Stimulated activated memory B cell treated with anti-CD40 and anti-IgM and Interleukin-4, amounts not matched to agents 10 μg/mL and 1 μg/mL and 100 μg/mL, for 72 hours (primary cell): ENCODE measurements around the gene AMY1B.
"Not testable (repeated sequence)": the region's sequence is repeated elsewhere in the genome, so short reads cannot be mapped to it uniquely, and the experiment has no call there.

Source experiments
- ATAC-seq: fragments of 150-1000 bp; cut with Tn5 transposase; 2 replicates; pipeline ENCODE4 v1.10.0; 2021
- H3K27ac Mint-ChIP-seq: one replicate; pipeline ENCODE4 v1.8.0; 2022; ENCODE audit warnings: mild to moderate bottlenecking, mixed read lengths
- H3K27me3 Mint-ChIP-seq: one replicate; pipeline ENCODE4 v1.8.0; 2022; ENCODE audit warnings: mixed read lengths
- H3K36me3 Mint-ChIP-seq: one replicate; pipeline ENCODE4 v1.8.0; 2022; ENCODE audit warnings: mixed read lengths
- H3K4me1 Mint-ChIP-seq: one replicate; pipeline ENCODE4 v1.8.0; 2022; ENCODE audit warnings: mixed read lengths
- H3K4me3 Mint-ChIP-seq: one replicate; pipeline ENCODE4 v1.8.0; 2022; ENCODE audit warnings: mild to moderate bottlenecking, moderate library complexity, mixed read lengths
- H3K9me3 Mint-ChIP-seq: one replicate; pipeline ENCODE4 v1.8.0; 2022; ENCODE audit warnings: mixed read lengths

Gene AMY1B

DNA sequence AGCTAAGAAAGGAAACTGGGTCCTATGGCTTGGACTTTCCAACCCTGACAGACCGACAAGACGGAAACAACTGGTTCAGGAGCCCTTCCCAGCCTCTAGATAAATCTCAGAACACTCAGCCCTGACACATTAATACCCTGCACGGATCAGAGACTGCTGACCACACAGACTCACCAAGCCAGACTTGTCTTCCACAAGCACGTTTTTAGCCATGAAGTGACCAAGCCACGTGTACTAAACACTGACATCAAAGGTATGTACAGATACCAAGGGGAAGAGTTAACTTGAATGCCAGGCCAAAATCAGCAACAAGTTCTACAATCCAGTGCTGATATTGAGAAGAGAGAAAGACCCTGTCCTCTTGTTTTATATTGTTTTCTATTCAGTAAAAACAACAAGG, at the start of gene AMY1B:
AMY1B (minus strand) TSS at position 101 of the 400 bp plus-strand sequence. CDS start 571 bp downstream, outside the sequence.
- H3K4me1 Mint-ChIP-seq, H3K36me3 Mint-ChIP-seq, H3K9me3 Mint-ChIP-seq, H3K27ac Mint-ChIP-seq, H3K27me3 Mint-ChIP-seq, H3K4me3 Mint-ChIP-seq, ATAC-seq: not testable (repeated sequence)

DNA sequence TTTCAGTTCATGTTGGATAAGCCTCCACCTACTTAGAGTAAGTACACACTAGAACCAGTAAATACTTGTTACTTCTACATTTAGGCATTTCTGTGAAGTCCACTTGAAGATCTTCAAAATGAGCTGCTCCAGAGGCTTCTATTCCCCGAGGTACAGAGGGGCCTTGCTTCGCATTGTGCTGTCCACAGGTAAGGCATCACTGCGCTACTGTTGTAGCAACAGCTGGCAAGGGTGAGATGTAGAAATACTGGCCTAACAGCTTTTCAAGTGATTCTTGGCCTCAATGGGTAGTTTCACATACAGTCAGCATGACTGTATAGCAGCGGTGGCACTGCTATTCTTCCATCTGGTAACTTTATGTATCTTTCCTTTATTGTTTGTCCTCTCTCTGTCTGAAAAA, 49.0 kb upstream of the AMY1B start:
- not testable (repeated sequence) for H3K27me3 Mint-ChIP-seq, ATAC-seq, H3K4me1 Mint-ChIP-seq, H3K9me3 Mint-ChIP-seq, H3K4me3 Mint-ChIP-seq, H3K36me3 Mint-ChIP-seq, H3K27ac Mint-ChIP-seq

DNA sequence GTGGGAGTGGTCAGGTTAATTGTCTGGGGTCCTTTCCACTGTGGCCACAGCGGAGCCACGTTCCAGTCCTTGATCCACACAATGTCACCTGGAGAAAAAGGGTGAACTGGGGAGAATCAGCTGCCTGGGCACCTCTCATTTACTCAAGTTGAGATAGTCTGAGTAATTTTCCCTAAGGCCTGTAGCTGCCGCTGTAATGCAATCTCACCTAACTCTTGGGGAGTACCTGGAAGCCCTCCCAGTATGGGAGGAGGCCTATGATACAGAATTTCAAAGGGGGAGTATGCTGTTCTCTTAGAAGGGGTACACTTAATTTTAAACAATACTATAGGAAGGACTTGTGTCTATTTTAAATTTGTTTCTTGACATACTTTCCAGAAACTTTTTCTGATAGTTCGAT, 48.4 kb upstream of the AMY1B start:
- H3K27me3 Mint-ChIP-seq, H3K4me1 Mint-ChIP-seq, H3K4me3 Mint-ChIP-seq, H3K36me3 Mint-ChIP-seq, H3K9me3 Mint-ChIP-seq, ATAC-seq, H3K27ac Mint-ChIP-seq: not testable (repeated sequence)

DNA sequence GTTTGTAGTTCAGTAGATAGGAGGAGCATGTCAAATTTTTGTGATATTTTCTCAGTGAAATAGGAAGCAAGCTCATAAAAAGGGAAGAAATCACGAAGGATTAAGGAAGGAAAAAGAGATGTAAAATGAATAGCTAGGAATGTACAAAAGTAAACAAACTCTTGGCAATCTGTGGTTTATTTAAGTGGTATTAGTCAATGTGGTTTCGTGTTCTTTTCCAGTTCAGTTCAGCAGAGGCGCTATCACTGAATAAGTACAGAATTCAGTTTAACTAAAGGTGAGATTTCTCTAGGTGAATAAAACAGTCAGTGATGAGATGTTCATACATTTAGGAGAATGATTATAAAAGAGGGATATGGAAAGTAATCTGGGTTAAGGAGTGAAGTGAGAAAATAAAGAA, 42.0 kb upstream of the AMY1B start:
- not testable (repeated sequence) for ATAC-seq, H3K4me3 Mint-ChIP-seq, H3K9me3 Mint-ChIP-seq, H3K27me3 Mint-ChIP-seq, H3K27ac Mint-ChIP-seq, H3K4me1 Mint-ChIP-seq, H3K36me3 Mint-ChIP-seq

DNA sequence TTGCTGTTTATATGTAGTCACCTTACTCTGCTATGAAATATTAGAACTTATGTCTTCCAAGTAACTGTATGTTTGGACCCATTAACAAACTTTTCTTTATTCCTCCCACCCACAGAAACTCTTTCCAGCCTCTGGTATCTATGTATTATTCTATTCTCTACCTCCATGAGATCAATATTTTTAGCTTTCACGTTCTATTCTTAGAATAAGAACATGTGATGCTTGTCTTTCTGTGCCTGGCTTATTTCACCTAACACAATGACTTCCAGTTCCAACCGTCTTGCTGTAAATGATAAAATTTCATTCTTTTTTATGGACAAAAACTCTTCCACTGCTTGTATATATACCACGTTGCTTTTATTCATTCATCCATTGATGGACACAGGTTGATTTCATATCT, 39.3 kb upstream of the AMY1B start:
- H3K9me3 Mint-ChIP-seq, ATAC-seq, H3K4me1 Mint-ChIP-seq, H3K4me3 Mint-ChIP-seq, H3K27ac Mint-ChIP-seq, H3K27me3 Mint-ChIP-seq, H3K36me3 Mint-ChIP-seq: not testable (repeated sequence)

DNA sequence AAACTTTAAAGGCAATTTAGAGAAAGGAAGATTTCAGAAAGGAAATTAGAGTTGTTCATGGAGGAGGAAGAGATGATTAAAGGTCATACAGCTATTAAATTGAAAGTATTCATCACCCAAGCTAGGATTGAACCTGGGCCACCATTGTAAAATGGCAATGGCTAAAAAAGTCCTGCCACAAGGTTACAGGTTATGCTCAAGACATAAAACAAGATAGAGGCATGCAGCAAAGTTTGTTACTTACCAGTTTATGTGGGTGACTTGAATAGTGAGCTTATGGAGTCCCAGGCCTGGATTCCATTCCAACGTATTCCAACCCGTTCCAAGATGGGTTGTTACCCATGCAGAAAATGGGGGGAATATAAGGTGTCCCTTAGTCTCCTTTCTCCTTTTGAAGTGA, 25.5 kb upstream of the AMY1B start:
- not testable (repeated sequence) for H3K4me3 Mint-ChIP-seq, ATAC-seq, H3K4me1 Mint-ChIP-seq, H3K27me3 Mint-ChIP-seq, H3K36me3 Mint-ChIP-seq, H3K27ac Mint-ChIP-seq, H3K9me3 Mint-ChIP-seq

DNA sequence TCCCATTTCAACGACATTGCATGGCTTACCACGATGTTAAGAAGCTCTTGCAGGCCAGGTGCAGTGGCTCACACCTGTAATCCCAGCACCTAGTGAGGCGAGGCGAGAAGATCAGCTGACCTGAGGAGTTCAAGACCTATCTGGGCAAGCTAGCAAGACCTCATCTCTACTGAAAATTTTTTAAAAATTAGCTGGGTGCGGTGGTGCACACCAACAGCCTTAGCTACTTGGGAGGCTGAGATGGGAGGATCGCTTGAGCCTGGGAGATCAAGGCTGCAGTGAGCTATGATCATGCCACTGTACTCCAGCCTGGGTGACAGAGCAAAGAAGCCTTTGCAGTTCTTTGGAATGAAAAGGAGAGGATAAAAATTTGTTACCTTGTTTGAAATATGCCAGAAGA, 21.4 kb upstream of the AMY1B start:
- not testable (repeated sequence) for H3K9me3 Mint-ChIP-seq, H3K36me3 Mint-ChIP-seq, ATAC-seq, H3K4me3 Mint-ChIP-seq, H3K27me3 Mint-ChIP-seq, H3K4me1 Mint-ChIP-seq, H3K27ac Mint-ChIP-seq

DNA sequence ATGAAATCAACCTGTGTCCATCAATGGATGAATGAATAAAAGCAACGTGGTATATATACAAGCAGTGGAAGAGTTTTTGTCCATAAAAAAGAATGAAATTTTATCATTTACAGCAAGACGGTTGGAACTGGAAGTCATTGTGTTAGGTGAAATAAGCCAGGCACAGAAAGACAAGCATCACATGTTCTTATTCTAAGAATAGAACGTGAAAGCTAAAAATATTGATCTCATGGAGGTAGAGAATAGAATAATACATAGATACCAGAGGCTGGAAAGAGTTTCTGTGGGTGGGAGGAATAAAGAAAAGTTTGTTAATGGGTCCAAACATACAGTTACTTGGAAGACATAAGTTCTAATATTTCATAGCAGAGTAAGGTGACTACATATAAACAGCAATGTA, 14.4 kb upstream of the AMY1B start:
- H3K27me3 Mint-ChIP-seq, H3K9me3 Mint-ChIP-seq, H3K4me1 Mint-ChIP-seq, ATAC-seq, H3K27ac Mint-ChIP-seq, H3K36me3 Mint-ChIP-seq, H3K4me3 Mint-ChIP-seq: not testable (repeated sequence)

DNA sequence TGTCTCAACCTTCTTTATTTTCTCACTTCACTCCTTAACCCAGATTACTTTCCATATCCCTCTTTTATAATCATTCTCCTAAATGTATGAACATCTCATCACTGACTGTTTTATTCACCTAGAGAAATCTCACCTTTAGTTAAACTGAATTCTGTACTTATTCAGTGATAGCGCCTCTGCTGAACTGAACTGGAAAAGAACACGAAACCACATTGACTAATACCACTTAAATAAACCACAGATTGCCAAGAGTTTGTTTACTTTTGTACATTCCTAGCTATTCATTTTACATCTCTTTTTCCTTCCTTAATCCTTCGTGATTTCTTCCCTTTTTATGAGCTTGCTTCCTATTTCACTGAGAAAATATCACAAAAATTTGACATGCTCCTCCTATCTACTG, 11.7 kb upstream of the AMY1B start:
- H3K27ac Mint-ChIP-seq, ATAC-seq, H3K36me3 Mint-ChIP-seq, H3K4me1 Mint-ChIP-seq, H3K9me3 Mint-ChIP-seq, H3K27me3 Mint-ChIP-seq, H3K4me3 Mint-ChIP-seq: not testable (repeated sequence)

DNA sequence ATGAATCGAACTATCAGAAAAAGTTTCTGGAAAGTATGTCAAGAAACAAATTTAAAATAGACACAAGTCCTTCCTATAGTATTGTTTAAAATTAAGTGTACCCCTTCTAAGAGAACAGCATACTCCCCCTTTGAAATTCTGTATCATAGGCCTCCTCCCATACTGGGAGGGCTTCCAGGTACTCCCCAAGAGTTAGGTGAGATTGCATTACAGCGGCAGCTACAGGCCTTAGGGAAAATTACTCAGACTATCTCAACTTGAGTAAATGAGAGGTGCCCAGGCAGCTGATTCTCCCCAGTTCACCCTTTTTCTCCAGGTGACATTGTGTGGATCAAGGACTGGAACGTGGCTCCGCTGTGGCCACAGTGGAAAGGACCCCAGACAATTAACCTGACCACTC, 5.2 kb upstream of the AMY1B start:
- not testable (repeated sequence) for H3K27me3 Mint-ChIP-seq, H3K4me3 Mint-ChIP-seq, H3K4me1 Mint-ChIP-seq, H3K36me3 Mint-ChIP-seq, H3K27ac Mint-ChIP-seq, H3K9me3 Mint-ChIP-seq, ATAC-seq

DNA sequence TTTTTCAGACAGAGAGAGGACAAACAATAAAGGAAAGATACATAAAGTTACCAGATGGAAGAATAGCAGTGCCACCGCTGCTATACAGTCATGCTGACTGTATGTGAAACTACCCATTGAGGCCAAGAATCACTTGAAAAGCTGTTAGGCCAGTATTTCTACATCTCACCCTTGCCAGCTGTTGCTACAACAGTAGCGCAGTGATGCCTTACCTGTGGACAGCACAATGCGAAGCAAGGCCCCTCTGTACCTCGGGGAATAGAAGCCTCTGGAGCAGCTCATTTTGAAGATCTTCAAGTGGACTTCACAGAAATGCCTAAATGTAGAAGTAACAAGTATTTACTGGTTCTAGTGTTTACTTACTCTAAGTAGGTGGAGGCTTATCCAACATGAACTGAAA, 4.7 kb upstream of the AMY1B start:
- H3K9me3 Mint-ChIP-seq, H3K36me3 Mint-ChIP-seq, H3K27ac Mint-ChIP-seq, H3K27me3 Mint-ChIP-seq, ATAC-seq, H3K4me1 Mint-ChIP-seq, H3K4me3 Mint-ChIP-seq: not testable (repeated sequence)

DNA sequence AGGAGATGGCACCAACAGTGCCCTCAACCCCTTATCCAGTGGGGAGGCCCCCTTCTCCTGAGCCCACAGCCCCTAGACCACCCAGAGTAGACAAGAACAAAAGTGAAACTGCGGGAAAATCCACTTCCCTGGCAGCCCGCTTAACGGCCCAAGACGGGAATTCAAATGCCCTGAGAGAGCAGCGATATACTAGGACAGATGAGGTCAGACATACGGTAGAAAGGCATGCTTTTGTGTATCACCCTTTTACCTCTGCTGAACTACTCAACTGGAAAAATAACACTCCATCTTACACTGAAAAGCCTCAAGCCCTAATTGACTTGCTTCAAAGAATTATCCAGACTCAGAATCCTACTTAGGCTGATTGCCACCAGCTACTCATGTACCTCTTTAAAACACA, 1.4 kb upstream of the AMY1B start:
- not testable (repeated sequence) for H3K4me3 Mint-ChIP-seq, H3K9me3 Mint-ChIP-seq, H3K27me3 Mint-ChIP-seq, H3K36me3 Mint-ChIP-seq, ATAC-seq, H3K27ac Mint-ChIP-seq, H3K4me1 Mint-ChIP-seq

DNA sequence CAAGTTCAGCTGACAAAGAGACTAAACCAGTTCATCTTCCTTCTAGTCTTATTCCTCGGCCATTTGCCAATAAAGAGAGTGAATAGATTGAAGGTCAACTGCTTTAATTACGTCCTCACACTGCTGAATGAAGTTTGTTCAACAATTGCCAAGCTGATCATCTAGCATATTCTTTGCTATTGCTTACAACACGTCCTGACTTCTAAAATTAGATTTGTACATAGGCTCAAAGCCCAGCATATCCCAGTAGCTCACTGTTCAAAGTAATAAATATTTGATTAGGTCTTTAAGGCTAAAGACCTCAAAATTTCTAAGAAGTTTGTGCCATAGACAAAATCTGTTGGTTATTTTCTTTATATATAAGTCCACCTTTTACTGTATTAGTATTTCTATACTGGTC, 19.7 kb downstream of the AMY1B start:
- H3K27ac Mint-ChIP-seq, H3K36me3 Mint-ChIP-seq, H3K27me3 Mint-ChIP-seq, H3K4me1 Mint-ChIP-seq, ATAC-seq, H3K9me3 Mint-ChIP-seq, H3K4me3 Mint-ChIP-seq: not testable (repeated sequence)

DNA sequence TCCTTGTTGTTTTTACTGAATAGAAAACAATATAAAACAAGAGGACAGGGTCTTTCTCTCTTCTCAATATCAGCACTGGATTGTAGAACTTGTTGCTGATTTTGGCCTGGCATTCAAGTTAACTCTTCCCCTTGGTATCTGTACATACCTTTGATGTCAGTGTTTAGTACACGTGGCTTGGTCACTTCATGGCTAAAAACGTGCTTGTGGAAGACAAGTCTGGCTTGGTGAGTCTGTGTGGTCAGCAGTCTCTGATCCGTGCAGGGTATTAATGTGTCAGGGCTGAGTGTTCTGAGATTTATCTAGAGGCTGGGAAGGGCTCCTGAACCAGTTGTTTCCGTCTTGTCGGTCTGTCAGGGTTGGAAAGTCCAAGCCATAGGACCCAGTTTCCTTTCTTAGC, 40.5 kb downstream of the AMY1B start, which contains the start of gene AMY1A:
AMY1A (plus strand) TSS at position 301 of the 400 bp plus-strand sequence. CDS start 571 bp downstream, outside the sequence.
- H3K4me1 Mint-ChIP-seq, H3K9me3 Mint-ChIP-seq, H3K36me3 Mint-ChIP-seq, H3K27me3 Mint-ChIP-seq, H3K4me3 Mint-ChIP-seq, H3K27ac Mint-ChIP-seq, ATAC-seq: not testable (repeated sequence)

DNA sequence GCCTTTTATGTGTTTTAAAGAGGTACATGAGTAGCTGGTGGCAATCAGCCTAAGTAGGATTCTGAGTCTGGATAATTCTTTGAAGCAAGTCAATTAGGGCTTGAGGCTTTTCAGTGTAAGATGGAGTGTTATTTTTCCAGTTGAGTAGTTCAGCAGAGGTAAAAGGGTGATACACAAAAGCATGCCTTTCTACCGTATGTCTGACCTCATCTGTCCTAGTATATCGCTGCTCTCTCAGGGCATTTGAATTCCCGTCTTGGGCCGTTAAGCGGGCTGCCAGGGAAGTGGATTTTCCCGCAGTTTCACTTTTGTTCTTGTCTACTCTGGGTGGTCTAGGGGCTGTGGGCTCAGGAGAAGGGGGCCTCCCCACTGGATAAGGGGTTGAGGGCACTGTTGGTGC, 41.9 kb downstream of the AMY1B start:
- not testable (repeated sequence) for ATAC-seq, H3K4me3 Mint-ChIP-seq, H3K27me3 Mint-ChIP-seq, H3K9me3 Mint-ChIP-seq, H3K4me1 Mint-ChIP-seq, H3K27ac Mint-ChIP-seq, H3K36me3 Mint-ChIP-seq

DNA sequence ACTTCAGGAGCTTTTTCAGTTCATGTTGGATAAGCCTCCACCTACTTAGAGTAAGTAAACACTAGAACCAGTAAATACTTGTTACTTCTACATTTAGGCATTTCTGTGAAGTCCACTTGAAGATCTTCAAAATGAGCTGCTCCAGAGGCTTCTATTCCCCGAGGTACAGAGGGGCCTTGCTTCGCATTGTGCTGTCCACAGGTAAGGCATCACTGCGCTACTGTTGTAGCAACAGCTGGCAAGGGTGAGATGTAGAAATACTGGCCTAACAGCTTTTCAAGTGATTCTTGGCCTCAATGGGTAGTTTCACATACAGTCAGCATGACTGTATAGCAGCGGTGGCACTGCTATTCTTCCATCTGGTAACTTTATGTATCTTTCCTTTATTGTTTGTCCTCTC, 45.1 kb downstream of the AMY1B start:
- not testable (repeated sequence) for H3K36me3 Mint-ChIP-seq, H3K27ac Mint-ChIP-seq, H3K9me3 Mint-ChIP-seq, H3K27me3 Mint-ChIP-seq, H3K4me1 Mint-ChIP-seq, ATAC-seq, H3K4me3 Mint-ChIP-seq

DNA sequence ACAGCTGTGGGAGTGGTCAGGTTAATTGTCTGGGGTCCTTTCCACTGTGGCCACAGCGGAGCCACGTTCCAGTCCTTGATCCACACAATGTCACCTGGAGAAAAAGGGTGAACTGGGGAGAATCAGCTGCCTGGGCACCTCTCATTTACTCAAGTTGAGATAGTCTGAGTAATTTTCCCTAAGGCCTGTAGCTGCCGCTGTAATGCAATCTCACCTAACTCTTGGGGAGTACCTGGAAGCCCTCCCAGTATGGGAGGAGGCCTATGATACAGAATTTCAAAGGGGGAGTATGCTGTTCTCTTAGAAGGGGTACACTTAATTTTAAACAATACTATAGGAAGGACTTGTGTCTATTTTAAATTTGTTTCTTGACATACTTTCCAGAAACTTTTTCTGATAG, 45.7 kb downstream of the AMY1B start:
- ATAC-seq, H3K36me3 Mint-ChIP-seq, H3K4me3 Mint-ChIP-seq, H3K27me3 Mint-ChIP-seq, H3K9me3 Mint-ChIP-seq, H3K27ac Mint-ChIP-seq, H3K4me1 Mint-ChIP-seq: not testable (repeated sequence)
